GM23338 (cell line): Measurements from ENCODE around the gene LITAF.

Experiments
- CREB1 ChIP-seq: fragments of 250-450 bp; sonication (Bioruptor Pico); IDR thresholded peaks from 2 replicates; pipeline ENCODE4 v1.5.0; 2020; ENCODE audit warnings: low read depth, mild to moderate bottlenecking, moderate library complexity
- CTCF ChIP-seq, 2 experiments: fragments of 200-600 bp in 1 of 2; sonication (generic) in 1 of 2; conservative IDR thresholded peaks; 2 replicates each; pipeline versions ENCODE4 v1.5.1 to v1.6.1; 2016 to 2017; ENCODE audit warnings: antibody characterized with exemption in 2 of 2, low read depth in 2 of 2, mild to moderate bottlenecking in 2 of 2, moderate library complexity in 1 of 2
- ETS1 ChIP-seq: IDR thresholded peaks from 2 replicates; pipeline ENCODE4 v1.6.1; 2016; ENCODE audit warnings: antibody characterized with exemption
- EZH2 ChIP-seq: fragments of 200-600 bp; sonication (generic); IDR thresholded peaks from one replicate; pipeline ENCODE4 v1.8.0; 2017; ENCODE audit warnings: antibody characterized with exemption, mild to moderate bottlenecking, low read depth; ENCODE audit not compliant: unreplicated experiment
- EZH2phosphoT487 ChIP-seq: fragments of 200-600 bp; sonication (generic); IDR thresholded peaks from one replicate; pipeline ENCODE4 v1.8.1; 2018; ENCODE audit warnings: antibody characterized with exemption; ENCODE audit not compliant: unreplicated experiment
- JUNB ChIP-seq: IDR thresholded peaks from one replicate; pipeline ENCODE4 v1.6.1; 2016; ENCODE audit warnings: antibody characterized with exemption; ENCODE audit not compliant: unreplicated experiment
- POLR2AphosphoS5 ChIP-seq: IDR thresholded peaks from 2 replicates; pipeline ENCODE4 v1.6.1; 2016; ENCODE audit warnings: antibody characterized with exemption, low read depth
- REST ChIP-seq: IDR thresholded peaks from one replicate; pipeline ENCODE4 v1.6.1; 2018; ENCODE audit warnings: antibody characterized with exemption; ENCODE audit not compliant: unreplicated experiment
- STAT1 ChIP-seq: IDR thresholded peaks from one replicate; pipeline ENCODE4 v1.6.1; 2016; ENCODE audit warnings: antibody characterized with exemption; ENCODE audit not compliant: unreplicated experiment
- ZNF331 ChIP-seq: fragments of 250-450 bp; sonication (Bioruptor Pico); IDR thresholded peaks from 2 replicates; pipeline ENCODE4 v1.5.0; 2020; ENCODE audit warnings: low read depth, mild to moderate bottlenecking, moderate library complexity

DNA sequence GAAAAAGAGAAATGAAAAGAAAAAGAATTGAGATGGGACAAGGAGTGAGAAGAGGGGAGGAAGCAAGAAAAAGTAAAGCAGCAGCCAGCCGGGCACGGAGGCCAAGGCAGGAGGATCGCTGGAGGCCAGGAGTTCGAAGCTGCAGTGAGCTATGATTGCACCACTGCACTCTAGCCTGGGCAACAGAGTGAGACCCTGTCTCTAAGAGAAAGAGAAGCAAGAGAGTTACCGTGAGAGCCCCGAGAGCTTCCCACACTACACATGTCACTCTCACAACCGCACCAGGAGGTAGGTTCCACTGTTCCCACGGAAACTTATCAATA lies 18.8 kb upstream of the LITAF start:
- TF ChIP-seq POLR2AphosphoS5 (no peak), CTCF (conservative IDR thresholded peaks at IDR 0.05; ENCODE audit: low read depth in 2 of 2) (no peak), EZH2phosphoT487 (no peak), CREB1 (no peak), JUNB (no peak), EZH2 (no peak), REST (no peak), STAT1 (no peak), ZNF331 (CRISPR knock-in tag) (no peak), ETS1 (no peak)
